Skeletal muscle tissue (tissue), 4 donors: Measurements from ENCODE around the gene CKAP2L. TPM values are rescaled to one million over a fixed set of nuclear protein-coding genes. Genes with fewer than 3 reads are reported as not detected.

Source experiments
- H3K27ac ChIP-seq: one replicate; pipeline ENCODE4 v1.7.0; 2013; ENCODE audit warnings: mild to moderate bottlenecking, low read depth, low read length, inconsistent platforms
- H3K27me3 ChIP-seq, 3 donors: one replicate each; pipeline ENCODE4 v1.7.0; 2013; ENCODE audit warnings: low read length in 3 of 3; ENCODE audit not compliant: control insufficient read depth in 3 of 3, insufficient read depth in 3 of 3
- H3K36me3 ChIP-seq, 3 donors: one replicate each; pipeline ENCODE4 v1.7.0; 2013; ENCODE audit warnings: low read length in 3 of 3; ENCODE audit not compliant: control insufficient read depth in 3 of 3, insufficient read depth in 3 of 3
- H3K4me1 ChIP-seq, 3 donors: one replicate each; pipeline ENCODE4 v1.7.0; 2013; ENCODE audit warnings: low read length in 3 of 3, mild to moderate bottlenecking in 3 of 3; ENCODE audit not compliant: control insufficient read depth in 3 of 3, insufficient read depth in 3 of 3
- H3K4me3 ChIP-seq, 3 donors: one replicate each; pipeline ENCODE4 v1.7.0; 2013; ENCODE audit warnings: low read length in 3 of 3
- H3K9ac ChIP-seq, 3 donors: one replicate each; pipeline ENCODE4 v1.7.0; 2013; ENCODE audit warnings: low read length in 3 of 3, mild to moderate bottlenecking in 3 of 3, moderate library complexity in 2 of 3, low read depth in 1 of 3
- H3K9me3 ChIP-seq, 3 donors: one replicate each; pipeline ENCODE4 v1.7.0; 2013; ENCODE audit warnings: low read length in 3 of 3; ENCODE audit not compliant: control insufficient read depth in 3 of 3
- total RNA-seq: library from RNA; depleted of rRNA; stranded (reverse); fragments of >200 nt; gene quantifications from one replicate; pipeline ENCODE4 v1.2.3, GENCODE V29; 2014
- donor health status: Osteomylitis.

CKAP2L gene
- total RNA-seq, result 1.0 TPM

GRCh38 chr2:112764071-112765044 lies at the start of gene CKAP2L:
Gene CKAP2L (minus strand): TSS chr2:112764609. CDS start chr2:112764598, 11 bp downstream.
- peak within 1 kb of the TSS; percentile 67 to 75 (median 74) for H3K9ac ChIP-seq
- peak within 1 kb of the TSS; percentile 77 to 83 (median 80) for H3K4me3 ChIP-seq
- peaks cover 7 to 13% (median 9%) of the 10 kb centered on the region in 3 donors for H3K4me1 ChIP-seq
- H3K27ac ChIP-seq, result no peak within 1 kb of the TSS
- no peaks in the 10 kb centered on the region for H3K27me3 ChIP-seq
- H3K9me3 ChIP-seq, result no peaks in the 10 kb centered on the region
- H3K36me3 ChIP-seq, result no peaks in the 10 kb centered on the region

GRCh38 chr2:112813280-112813966 lies 49.0 kb upstream of the CKAP2L start:
- Histone ChIP-seq H3K27ac (no peak overlapping the region), H3K9ac (no peak overlapping the region)

GRCh38 chr2:112812318-112813267 lies 48.2 kb upstream of the CKAP2L start:
- no peaks in the 10 kb centered on the region for H3K27me3 ChIP-seq
- H3K4me3 ChIP-seq, result no peak overlapping the region
- no peaks in the 10 kb centered on the region for H3K36me3 ChIP-seq
- H3K4me1 ChIP-seq, result peaks cover 4 to 17% (median 15%) of the 10 kb centered on the region in 3 donors
- no peak overlapping the region for H3K9ac ChIP-seq
- no peak overlapping the region for H3K27ac ChIP-seq
- no peaks in the 10 kb centered on the region for H3K9me3 ChIP-seq

More at GRCh38 chr2:112813280-112813966, 49.0 kb upstream of the CKAP2L start:
- H3K36me3 ChIP-seq, result no peaks in the 10 kb centered on the region
- no peaks in the 10 kb centered on the region for H3K27me3 ChIP-seq
- no peak overlapping the region for H3K4me3 ChIP-seq
- peaks cover 4 to 17% (median 15%) of the 10 kb centered on the region in 3 donors for H3K4me1 ChIP-seq
- H3K9me3 ChIP-seq, result no peaks in the 10 kb centered on the region

GRCh38 chr2:112811841-112812306 lies 47.5 kb upstream of the CKAP2L start:
- Histone ChIP-seq H3K36me3 (no peaks in the 10 kb centered on the region), H3K9ac (no peak overlapping the region), H3K27ac (no peak overlapping the region)

DNA sequence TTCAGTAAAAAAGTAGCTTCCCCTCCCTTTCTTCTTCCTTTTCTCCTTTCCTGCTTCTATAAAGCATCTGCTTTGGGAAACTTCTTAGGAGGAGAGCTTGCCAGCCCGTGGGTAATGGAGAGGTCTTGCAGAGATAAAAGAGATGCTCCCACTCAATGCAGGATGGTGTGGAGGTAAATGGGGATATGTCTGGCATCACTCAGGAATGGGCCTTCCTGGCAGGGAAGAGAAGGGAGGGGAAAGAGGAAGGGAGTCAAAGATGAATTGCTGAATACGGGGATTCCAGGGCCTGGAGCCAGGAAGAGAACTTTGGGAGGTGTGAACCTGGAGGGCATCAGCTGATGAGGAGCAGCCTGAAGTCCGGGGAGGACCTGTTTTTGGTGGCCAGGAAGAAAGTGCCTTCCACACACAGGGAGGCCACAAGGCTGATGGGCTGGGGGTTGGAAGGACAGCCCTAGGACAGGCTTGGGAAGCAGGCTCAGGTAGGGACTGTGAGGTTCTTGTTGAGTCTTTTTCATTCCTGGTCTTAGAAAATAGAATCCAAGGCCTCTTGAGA lies 46.9 kb upstream of the CKAP2L start:
- Histone ChIP-seq H3K27ac (no peak overlapping the region), H3K27me3 (no peaks in the 10 kb centered on the region), H3K9me3 (no peaks in the 10 kb centered on the region)

More at GRCh38 chr2:112811841-112812306, 47.5 kb upstream of the CKAP2L start:
- Histone ChIP-seq H3K4me1 (peaks cover 4 to 17% (median 15%) of the 10 kb centered on the region in 3 donors), H3K27me3 (no peaks in the 10 kb centered on the region), H3K4me3 (peak overlapping the region in 1 of 3 donors; percentile 22), H3K9me3 (no peaks in the 10 kb centered on the region)

DNA sequence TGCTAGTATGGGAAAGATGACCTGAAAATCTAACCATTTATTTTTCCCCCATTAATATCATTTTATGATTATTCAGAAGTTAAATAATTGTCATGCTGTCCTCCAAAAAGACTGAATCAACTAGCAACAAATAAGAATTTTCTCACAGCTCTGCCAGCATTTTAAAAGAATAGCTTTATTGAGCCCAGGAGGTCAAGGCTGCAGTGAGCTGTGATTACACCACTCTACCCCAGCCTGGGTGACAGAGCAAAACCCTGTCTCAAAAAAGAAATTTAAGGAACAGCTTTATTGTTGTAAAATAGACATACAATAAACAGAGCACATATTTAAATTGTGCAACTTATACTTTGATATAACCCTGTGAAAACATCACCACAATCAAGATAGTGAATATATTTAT lies 44.7 kb upstream of the CKAP2L start:
- H3K27ac ChIP-seq, result no peak overlapping the region
- H3K4me1 ChIP-seq, result peaks cover 4 to 17% (median 15%) of the 10 kb centered on the region in 3 donors
- H3K9me3 ChIP-seq, result no peaks in the 10 kb centered on the region
- H3K36me3 ChIP-seq, result no peaks in the 10 kb centered on the region
- no peak overlapping the region for H3K9ac ChIP-seq
- H3K4me3 ChIP-seq, result no peak overlapping the region
- H3K27me3 ChIP-seq, result no peaks in the 10 kb centered on the region

More for the DNA sequence above, 46.9 kb upstream of the CKAP2L start:
- Histone ChIP-seq H3K9ac (no peak overlapping the region), H3K36me3 (no peaks in the 10 kb centered on the region), H3K4me3 (peak overlapping the region in 1 of 3 donors; percentile 22), H3K4me1 (peaks cover 4 to 17% (median 15%) of the 10 kb centered on the region in 3 donors)

DNA sequence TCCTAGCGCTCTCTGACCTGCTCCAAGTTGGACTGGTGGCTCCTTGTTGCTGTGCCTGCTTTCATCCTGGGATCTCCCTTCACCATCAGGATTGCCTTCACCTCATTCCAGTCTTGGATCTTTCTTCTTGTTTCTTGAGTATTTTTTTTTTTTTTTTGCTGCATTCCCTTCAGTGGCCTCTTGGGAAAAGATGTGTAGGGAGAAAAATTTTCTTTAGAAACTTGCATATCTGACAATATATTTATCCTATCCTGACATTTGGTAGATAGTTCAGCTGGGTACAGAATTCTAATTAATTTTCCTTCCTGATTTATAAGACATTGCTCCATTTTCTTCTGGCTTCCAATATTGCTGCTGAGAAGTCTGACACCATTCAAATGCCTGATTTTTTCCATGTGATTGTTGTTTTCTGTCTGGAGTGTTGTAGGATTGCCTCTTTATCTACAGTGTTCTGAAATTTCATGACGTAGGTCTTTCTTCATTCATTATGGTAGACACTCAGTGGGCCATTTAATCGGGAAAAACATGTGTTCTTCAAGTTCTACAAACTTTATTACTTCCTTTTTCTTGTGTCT lies 42.9 kb upstream of the CKAP2L start:
- Histone ChIP-seq H3K27me3 (no peaks in the 10 kb centered on the region), H3K27ac (no peak overlapping the region)

GRCh38 chr2:112805542-112805941 lies 41.1 kb upstream of the CKAP2L start:
- Histone ChIP-seq H3K36me3 (no peaks in the 10 kb centered on the region), H3K4me1 (no peaks in the 10 kb centered on the region), H3K4me3 (no peak overlapping the region), H3K27ac (no peak overlapping the region), H3K27me3 (no peaks in the 10 kb centered on the region), H3K9ac (no peak overlapping the region), H3K9me3 (no peaks in the 10 kb centered on the region)

More for the DNA sequence above, 42.9 kb upstream of the CKAP2L start:
- no peak overlapping the region for H3K4me3 ChIP-seq
- no peaks in the 10 kb centered on the region for H3K36me3 ChIP-seq
- peaks cover under 1 to 10% (median 6%) of the 10 kb centered on the region in 3 donors for H3K4me1 ChIP-seq
- no peak overlapping the region for H3K9ac ChIP-seq
- H3K9me3 ChIP-seq, result no peaks in the 10 kb centered on the region
